Spleen (tissue), 11 donors: ENCODE results near the gene LEKR1. TPM values are rescaled to one million over a fixed set of nuclear protein-coding genes. Genes with fewer than 3 reads are reported as not detected.

Experiments
- DNase-seq: peaks from one replicate; pipeline ENCODE4 v3.0.0-alpha.2; 2020
- H3K27ac ChIP-seq, 8 donors: fragments of 200-600 bp; sonication (generic) in 7 of 8; 1 replicate in 4 of 8; 2 replicates in 4 of 8; pipeline versions ENCODE4 v1.5.0 to v1.8.0; 2016 to 2021; ENCODE audit warnings: inconsistent platforms in 4 of 8, mild to moderate bottlenecking in 4 of 8, moderate library complexity in 1 of 8
- H3K27me3 ChIP-seq, 7 donors: fragments of 200-600 bp; sonication (generic) in 6 of 7; replicated peaks in 1 of 7; 1 replicate in 4 of 7; 2 replicates in 3 of 7; pipeline versions ENCODE4 v1.5.0 to v1.8.0; 2016 to 2021; ENCODE audit warnings: inconsistent platforms in 3 of 7, mild to moderate bottlenecking in 1 of 7
- H3K36me3 ChIP-seq, 6 donors: fragments of 200-600 bp; sonication (generic) in 5 of 6; 1 replicate in 4 of 6; 2 replicates in 2 of 6; pipeline versions ENCODE4 v1.5.0 to v1.8.0; 2016 to 2021; ENCODE audit warnings: inconsistent platforms in 2 of 6
- H3K4me1 ChIP-seq, 6 donors: fragments of 200-600 bp; sonication (generic) in 5 of 6; 1 replicate in 3 of 6; 2 replicates in 3 of 6; pipeline versions ENCODE4 v1.5.0 to v1.8.0; 2016 to 2021; ENCODE audit warnings: inconsistent platforms in 3 of 6
- H3K4me3 ChIP-seq, 8 donors: fragments of 200-600 bp; sonication (generic) in 7 of 8; 1 replicate in 4 of 8; 2 replicates in 4 of 8; pipeline versions ENCODE4 v1.5.0 to v1.8.0; 2016 to 2021; ENCODE audit warnings: inconsistent platforms in 4 of 8, mild to moderate bottlenecking in 4 of 8, moderate library complexity in 2 of 8
- H3K9me3 ChIP-seq, 8 donors: fragments of 200-600 bp; sonication (generic) in 7 of 8; 1 replicate in 4 of 8; 2 replicates in 4 of 8; pipeline versions ENCODE4 v1.5.0 to v1.8.0; 2016 to 2021; ENCODE audit warnings: inconsistent platforms in 4 of 8
- CTCF ChIP-seq, 11 experiments: fragments of 200-600 bp in 7 of 11; fragments of 450-650 bp in 4 of 11; sonication (generic) in 4 of 11; IDR thresholded peaks in 8 of 11; conservative IDR thresholded peaks in 3 of 11; 1 replicate in 7 of 11; 2 replicates in 4 of 11; pipeline versions ENCODE4 v1.4.0 to v1.8.0; 2016 to 2021; ENCODE audit warnings: antibody characterized with exemption in 11 of 11, inconsistent platforms in 4 of 11, mild to moderate bottlenecking in 1 of 11
- POLR2A ChIP-seq, 3 donors: fragments of 450-650 bp; IDR thresholded peaks; one replicate each; pipeline ENCODE4 v1.5.1; 2017; ENCODE audit warnings: antibody characterized with exemption in 3 of 3, mild to moderate bottlenecking in 1 of 3
- POLR2AphosphoS5 ChIP-seq, 3 donors: sonication (generic); formaldehyde crosslinking; IDR thresholded peaks; one replicate each; pipeline ENCODE4 v1.5.1; 2017; ENCODE audit warnings: antibody characterized with exemption in 3 of 3
- WGBS, 5 donors: extraction: QIAGEN DNeasy Blood & Tissue Kit in 3 of 5; methylation state at CpG; one replicate each; pipeline versions ENCODE4 v1.1.5 to v1.1.7; 2013 to 2018; 5-methylcytosine and 5-hydroxymethylcytosine counted together
- intact Hi-C: fragments of 100-400 bp; cut with DNase I; formaldehyde crosslinking; loops from one replicate; pipeline ENCODE4 v1.15.0; 2023; ENCODE audit warnings: low total_unique reads
- polyA plus RNA-seq, 3 donors: library from polyadenylated mRNA; stranded (reverse); fragments of 200-250 nt; gene quantifications; one replicate each; pipeline ENCODE4 v1.2.1, GENCODE V29; 2013
- total RNA-seq, 7 donors: library from RNA; depleted of rRNA in 3 of 7; stranded (reverse); fragments of >200 nt in 3 of 7; fragmentation: NEBNext Ultra II Directional in 4 of 7; extraction: Animal tissue kit (Norgen Biotek cat#: 25700) in 4 of 7; gene quantifications; one replicate each; pipeline versions ENCODE4 v1.1.0 to v1.2.1, GENCODE V29; 2016 to 2021
- donor health status: healthy with polysubstance abuse.
- donor health status: DM: no; HTN: no; CAD: no; lungs with moderate emphysema.
- donor health status: DM: no; HTN: no; CAD: no.
- donor health status: Bipolar disorder and iron deficiency.
- donor health status: healthy.
- donor health status: DM: no; HTN: no; CAD: no.
- donor health status: DM: yes; HTN: yes; CAD: no.

LEKR1 gene
- total and polyA plus RNA-seq, 10 donors = 0.48 to 7.5 (median 2.5) TPM

- intact Hi-C loops = no loop called here
- peaks cover 0 to 11% (median 0%) of the 10 kb centered on the region in 6 donors for H3K4me1 ChIP-seq
- H3K27me3 ChIP-seq = no peaks in the 10 kb centered on the region
- no peak for DNase-seq
- H3K4me3 ChIP-seq = no peak overlapping the region
- no peaks in the 10 kb centered on the region for H3K9me3 ChIP-seq
- TF ChIP-seq CTCF (IDR thresholded peaks at IDR 0.05 in 8 of 11, conservative IDR thresholded peaks at IDR 0.05 in 3 of 11) (no peak), POLR2AphosphoS5 (IDR thresholded peaks at IDR 0.05) (no peak), POLR2A (IDR thresholded peaks at IDR 0.05) (no peak)
- H3K36me3 ChIP-seq = no peaks in the 10 kb centered on the region
- H3K27ac ChIP-seq = no peak overlapping the region
- 65 to 85% (median 69%) methylated on average over 2 of the region's 2 CpGs for WGBS, 5 donors
These were observed 33.2 kb upstream of the LEKR1 start for GRCh38 chr3:156792945-156793344.

- Histone ChIP-seq H3K9me3 (no peaks in the 10 kb centered on the region), H3K4me1 (peaks cover 0 to 11% (median 0%) of the 10 kb centered on the region in 6 donors), H3K4me3 (no peak overlapping the region), H3K27ac (no peak overlapping the region), H3K36me3 (no peaks in the 10 kb centered on the region), H3K27me3 (no peaks in the 10 kb centered on the region)
- TF ChIP-seq POLR2AphosphoS5 (IDR thresholded peaks at IDR 0.05) (no peak), POLR2A (IDR thresholded peaks at IDR 0.05) (no peak), CTCF (IDR thresholded peaks at IDR 0.05 in 8 of 11, conservative IDR thresholded peaks at IDR 0.05 in 3 of 11) (no peak)
- DNase-seq = no peak
- WGBS, 5 donors = 55 to 72% (median 57%) methylated on average over 1 of the region's 1 CpG
- intact Hi-C loops = no loop called here
These were observed 32.8 kb upstream of the LEKR1 start for GRCh38 chr3:156793400-156793799.

GRCh38 chr3:156793851-156794250 lies 32.3 kb upstream of the LEKR1 start:
- Histone ChIP-seq H3K4me1 (peaks cover 0 to 11% (median 0%) of the 10 kb centered on the region in 6 donors), H3K4me3 (no peak overlapping the region), H3K27me3 (no peaks in the 10 kb centered on the region), H3K27ac (no peak overlapping the region), H3K36me3 (no peaks in the 10 kb centered on the region), H3K9me3 (peaks cover 0 to 2% (median 0%) of the 10 kb centered on the region in 8 donors)
- intact Hi-C loops = no loop called here
- no peak for DNase-seq
- 92 to 97% (median 96%) methylated on average over 2 of the region's 2 CpGs for WGBS, 5 donors
- TF ChIP-seq POLR2A (IDR thresholded peaks at IDR 0.05) (no peak), POLR2AphosphoS5 (IDR thresholded peaks at IDR 0.05) (no peak), CTCF (IDR thresholded peaks at IDR 0.05 in 8 of 11, conservative IDR thresholded peaks at IDR 0.05 in 3 of 11) (no peak)

GRCh38 chr3:156795890-156796481 lies 30.2 kb upstream of the LEKR1 start:
- H3K4me3 ChIP-seq = no peak overlapping the region
- no peak overlapping the region for H3K27ac ChIP-seq
- intact Hi-C loops = no loop called here
- TF ChIP-seq CTCF (IDR thresholded peaks at IDR 0.05 in 8 of 11, conservative IDR thresholded peaks at IDR 0.05 in 3 of 11) (no peak), POLR2AphosphoS5 (IDR thresholded peaks at IDR 0.05) (no peak), POLR2A (IDR thresholded peaks at IDR 0.05) (no peak)
- H3K9me3 ChIP-seq = peaks cover 0 to 19% (median 15%) of the 10 kb centered on the region in 8 donors
- no peak for DNase-seq
- H3K4me1 ChIP-seq = peaks cover 0 to 11% (median 0%) of the 10 kb centered on the region in 6 donors
- no peaks in the 10 kb centered on the region for H3K36me3 ChIP-seq
- no peaks in the 10 kb centered on the region for H3K27me3 ChIP-seq
